GM21515 (cell line): ENCODE results near the gene MS4A4E.
"Not testable (repeated sequence)": the region's sequence is repeated elsewhere in the genome, so short reads cannot be mapped to it uniquely, and the experiment has no call there.

ENCODE experiments used
- ATAC-seq: cut with Tn5 transposase; IDR thresholded peaks from one replicate; pipeline ENCODE4 v1.9.1; 2021; ENCODE audit not compliant: unreplicated experiment

Gene MS4A4E

GRCh38 chr11:60175860-60176275 lies 67.1 kb downstream of the MS4A4E start:
- no peak for ATAC-seq

GRCh38 chr11:60172011-60172410 lies 70.9 kb downstream of the MS4A4E start:
- no peak for ATAC-seq

- ATAC-seq, result no peak
These were observed 72.4 kb downstream of the MS4A4E start for GRCh38 chr11:60170566-60170965.

GRCh38 chr11:60169264-60169915 lies 73.5 kb downstream of the MS4A4E start:
- ATAC-seq, result no peak

GRCh38 chr11:60168306-60168705 lies 74.6 kb downstream of the MS4A4E start:
- no peak for ATAC-seq

- ATAC-seq, result no peak
These were observed 77.0 kb downstream of the MS4A4E start for GRCh38 chr11:60165951-60166350.

GRCh38 chr11:60165538-60165937 lies 77.4 kb downstream of the MS4A4E start:
- no peak for ATAC-seq

- no peak for ATAC-seq
These were observed 78.3 kb downstream of the MS4A4E start for GRCh38 chr11:60164550-60165075.

GRCh38 chr11:60161766-60162165 lies 81.2 kb downstream of the MS4A4E start:
- no peak for ATAC-seq

GRCh38 chr11:60161107-60161506 lies 81.8 kb downstream of the MS4A4E start:
- no peak for ATAC-seq

- no peak for ATAC-seq
These were observed 83.1 kb downstream of the MS4A4E start for GRCh38 chr11:60159868-60160267.

GRCh38 chr11:60159284-60159683 lies 83.7 kb downstream of the MS4A4E start:
- no peak for ATAC-seq

GRCh38 chr11:60158636-60159035 lies 84.3 kb downstream of the MS4A4E start:
- ATAC-seq, result no peak

- ATAC-seq, result no peak
These were observed 87.0 kb downstream of the MS4A4E start for GRCh38 chr11:60155931-60156330.

- not testable (repeated sequence) for ATAC-seq
These were observed 90.2 kb downstream of the MS4A4E start for GRCh38 chr11:60152727-60153126.

GRCh38 chr11:60150279-60150678 lies 92.7 kb downstream of the MS4A4E start:
- no peak for ATAC-seq
